Naive thymus-derived CD4-positive, alpha-beta T cell (primary cell): ENCODE results near the gene MAGI2. TPM values are rescaled to one million over a fixed set of nuclear protein-coding genes. Genes with fewer than 3 reads are reported as not detected.

Source experiments
- ATAC-seq: fragments of 150-1000 bp; cut with Tn5 transposase; 2 replicates; pipeline ENCODE4 v1.10.0; 2021; ENCODE audit warnings: mild to moderate bottlenecking, moderate library complexity
- CTCF ChIA-PET: fragments of 350-600 bp; sonication (Branson Sonifier 250); formaldehyde crosslinking; loops from one replicate; lab custom pipeline; 2021; ENCODE audit warnings: antibody characterized with exemption; lab: Charles Lee
- POLR2A ChIA-PET: fragments of 350-600 bp; sonication (Branson Sonifier 250); formaldehyde crosslinking; loops from one replicate; lab custom pipeline; 2021; ENCODE audit warnings: antibody characterized with exemption, inconsistent platforms; lab: Charles Lee
- DNase-seq, 9 donors: peaks; one replicate each; pipeline versions ENCODE4 v3.0.0 to v3.0.0-alpha.2; 2020 to 2022; ENCODE audit warnings: mixed read lengths in 1 of 9
- H3K27ac ChIP-seq: one replicate; pipeline ENCODE4 v1.7.0; 2013; ENCODE audit warnings: mild to moderate bottlenecking, low read depth, low read length, moderate library complexity
- H3K27me3 ChIP-seq, 2 donors: one replicate each; pipeline ENCODE4 v1.7.0; 2013; ENCODE audit warnings: low read length in 2 of 2, mild to moderate bottlenecking in 2 of 2, moderate library complexity in 2 of 2; ENCODE audit not compliant: control insufficient read depth in 2 of 2, insufficient read depth in 2 of 2
- H3K36me3 ChIP-seq, 3 experiments: 1 replicate in 2 of 3; 2 replicates in 1 of 3; pipeline ENCODE4 v1.7.0; 2013; ENCODE audit warnings: low read length in 3 of 3, mild to moderate bottlenecking in 3 of 3, moderate library complexity in 1 of 3; ENCODE audit not compliant: insufficient read depth in 3 of 3, control insufficient read depth in 2 of 3
- H3K4me1 ChIP-seq, 2 donors: one replicate each; pipeline ENCODE4 v1.7.0; 2013; ENCODE audit warnings: low read length in 2 of 2, mild to moderate bottlenecking in 2 of 2, moderate library complexity in 1 of 2; ENCODE audit not compliant: control insufficient read depth in 2 of 2, insufficient read depth in 2 of 2
- H3K4me3 ChIP-seq: 2 replicates; pipeline ENCODE4 v1.7.0; 2013; ENCODE audit warnings: mild to moderate bottlenecking, low read length
- H3K9me3 ChIP-seq, 3 experiments: 1 replicate in 2 of 3; 2 replicates in 1 of 3; pipeline ENCODE4 v1.7.0; 2013; ENCODE audit warnings: low read length in 3 of 3; ENCODE audit not compliant: control insufficient read depth in 2 of 3
- H3K27ac Mint-ChIP-seq, 9 donors: one replicate each; pipeline ENCODE4 v1.8.0; 2020 to 2022; ENCODE audit warnings: mixed read lengths in 9 of 9, mild to moderate bottlenecking in 8 of 9, moderate library complexity in 5 of 9, inconsistent platforms in 2 of 9
- H3K27me3 Mint-ChIP-seq, 5 donors: one replicate each; pipeline ENCODE4 v1.8.0; 2021 to 2022; ENCODE audit warnings: mixed read lengths in 5 of 5, mild to moderate bottlenecking in 1 of 5
- H3K36me3 Mint-ChIP-seq, 5 donors: one replicate each; pipeline ENCODE4 v1.8.0; 2020 to 2022; ENCODE audit warnings: mixed read lengths in 5 of 5, mild to moderate bottlenecking in 3 of 5, inconsistent platforms in 1 of 5
- H3K4me1 Mint-ChIP-seq, 7 donors: one replicate each; pipeline ENCODE4 v1.8.0; 2020 to 2022; ENCODE audit warnings: mixed read lengths in 7 of 7, mild to moderate bottlenecking in 3 of 7, inconsistent platforms in 1 of 7
- H3K4me3 Mint-ChIP-seq, 10 donors: one replicate each; pipeline ENCODE4 v1.8.0; 2020 to 2022; ENCODE audit warnings: mild to moderate bottlenecking in 10 of 10, mixed read lengths in 10 of 10, moderate library complexity in 6 of 10, inconsistent platforms in 2 of 10
- H3K9me3 Mint-ChIP-seq, 11 donors: one replicate each; pipeline ENCODE4 v1.8.0; 2020 to 2022; ENCODE audit warnings: mixed read lengths in 11 of 11, mild to moderate bottlenecking in 4 of 11, inconsistent platforms in 1 of 11, moderate library complexity in 1 of 11
- intact Hi-C, 2 donors: fragments of 100-400 bp; cut with micrococcal nuclease; formaldehyde crosslinking; loops; one replicate each; pipeline ENCODE4 v1.15.1; 2023
- polyA plus RNA-seq, 2 donors: library from polyadenylated mRNA; unstranded; fragments of 300-500 nt; fragmentation: Illumina TruSeq; gene quantifications; one replicate each; pipeline ENCODE4 v1.2.3, GENCODE V29; 2021
- total RNA-seq, 6 experiments: library from RNA in 5 of 6; stranded (reverse) in 5 of 6; gene quantifications; 1 replicate in 5 of 6; 2 replicates in 1 of 6; pipeline ENCODE4 v1.2.3 and lab custom pipeline; 2021 to 2026

The MAGI2 gene
- total and polyA plus RNA-seq, 7 experiments from 2014 or later: 0.05 to 0.67 (median 0.15) TPM; not detected in 3

DNA sequence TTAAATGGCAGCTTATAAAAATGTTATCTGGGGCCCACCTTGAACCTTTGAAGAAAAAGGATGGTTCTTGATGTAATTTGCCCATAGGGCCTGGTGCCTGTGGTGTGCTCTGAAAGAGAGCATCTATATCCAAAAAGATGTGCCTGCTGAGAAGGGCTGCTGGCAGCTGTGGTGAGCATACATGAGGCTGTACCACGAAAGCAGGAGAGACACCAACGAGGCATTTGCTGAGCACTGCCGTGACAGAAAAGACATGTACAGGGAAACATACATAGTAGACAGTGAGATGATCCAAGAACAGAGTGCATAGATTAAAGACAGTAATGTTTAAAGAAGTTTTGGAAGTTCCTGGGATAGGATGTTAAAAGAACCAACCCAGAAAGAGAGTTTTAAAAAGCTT lies 990.4 kb downstream of the MAGI2 start:
- Histone ChIP-seq H3K27me3 (no peaks in the 10 kb centered on the region), H3K4me3 (no peak overlapping the region), H3K4me1 (no peaks in the 10 kb centered on the region), H3K27ac (no peak overlapping the region), H3K9me3 (no peaks in the 10 kb centered on the region), H3K36me3 (no peaks in the 10 kb centered on the region)
- DNase-seq (no peak), ATAC-seq (no peak)
- H3K36me3 Mint-ChIP-seq: no peaks in the 10 kb centered on the region
- POLR2A ChIA-PET: no interaction called here
- H3K27ac Mint-ChIP-seq: no peak overlapping the region
- no peaks in the 10 kb centered on the region for H3K4me1 Mint-ChIP-seq
- intact Hi-C loops: no loop called here
- peaks cover 0 to 2% (median 0%) of the 10 kb centered on the region in 11 donors for H3K9me3 Mint-ChIP-seq
- CTCF ChIA-PET: no interaction called here
- H3K4me3 Mint-ChIP-seq: no peak overlapping the region
- H3K27me3 Mint-ChIP-seq: no peaks in the 10 kb centered on the region

DNA sequence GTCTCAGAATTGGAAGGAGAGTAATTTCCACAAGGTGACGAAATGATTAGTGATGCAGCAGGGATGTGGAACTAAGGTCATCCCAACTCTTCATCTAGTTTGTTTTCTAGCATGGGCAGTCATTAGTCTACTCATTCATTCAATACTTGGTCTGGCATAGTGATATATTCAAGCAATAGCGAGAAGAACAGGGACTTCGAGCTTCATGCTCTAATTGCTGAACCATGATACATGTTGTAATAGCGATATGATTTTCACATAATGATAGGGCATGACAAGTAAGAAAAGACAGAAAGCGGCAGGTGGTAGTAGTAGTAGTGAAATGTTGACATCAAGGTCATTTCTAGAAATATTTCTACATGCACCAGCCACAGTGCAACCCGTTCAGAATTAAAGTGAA lies 1002.8 kb downstream of the MAGI2 start:
- no peak overlapping the region for H3K4me3 ChIP-seq
- Mint-ChIP-seq H3K27ac (no peak overlapping the region), H3K36me3 (no peaks in the 10 kb centered on the region), H3K4me3 (no peak overlapping the region), H3K4me1 (no peaks in the 10 kb centered on the region), H3K27me3 (no peaks in the 10 kb centered on the region), H3K9me3 (peaks cover 0 to 15% (median 0%) of the 10 kb centered on the region in 11 donors)
- H3K4me1 ChIP-seq: no peaks in the 10 kb centered on the region
- intact Hi-C loops: no loop called here
- POLR2A ChIA-PET: no interaction called here
- H3K27ac ChIP-seq: no peak overlapping the region
- no peaks in the 10 kb centered on the region for H3K9me3 ChIP-seq
- no peaks in the 10 kb centered on the region for H3K36me3 ChIP-seq
- ATAC-seq (no peak), DNase-seq (no peak)
- CTCF ChIA-PET: no interaction called here
- no peaks in the 10 kb centered on the region for H3K27me3 ChIP-seq

DNA sequence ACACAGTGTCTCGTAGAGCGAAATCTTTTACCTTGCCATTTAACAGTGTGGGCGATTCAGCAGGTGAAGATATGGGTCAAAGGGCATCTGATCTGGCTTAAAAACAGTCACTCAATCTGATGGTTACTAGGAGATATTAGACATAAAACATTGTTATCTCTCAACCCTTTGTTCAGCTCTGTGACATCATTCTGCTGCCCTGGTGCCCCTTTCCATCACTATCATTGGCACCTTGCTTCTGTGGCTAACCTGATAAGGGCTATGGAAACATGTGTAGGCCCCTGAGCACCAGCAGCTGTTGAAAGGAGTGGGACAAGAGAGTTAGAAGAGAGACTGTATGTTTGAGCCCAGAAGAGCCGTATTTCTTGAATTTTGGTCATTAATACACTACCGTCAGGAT lies 1004.6 kb downstream of the MAGI2 start:
- peaks cover 0 to 12% (median 0%) of the 10 kb centered on the region in 11 donors for H3K9me3 Mint-ChIP-seq
- DNase-seq: no peak
- no peaks in the 10 kb centered on the region for H3K9me3 ChIP-seq
- POLR2A ChIA-PET: no interaction called here
- no peak overlapping the region for H3K4me3 ChIP-seq
- H3K27me3 ChIP-seq: no peaks in the 10 kb centered on the region
- no peak overlapping the region for H3K27ac ChIP-seq
- no peaks in the 10 kb centered on the region for H3K36me3 ChIP-seq
- H3K4me1 Mint-ChIP-seq: no peaks in the 10 kb centered on the region
- intact Hi-C loops: no loop called here
- no peaks in the 10 kb centered on the region for H3K4me1 ChIP-seq
- H3K27me3 Mint-ChIP-seq: no peaks in the 10 kb centered on the region
- no peak overlapping the region for H3K4me3 Mint-ChIP-seq
- CTCF ChIA-PET: no interaction called here
- ATAC-seq: no peak
- H3K27ac Mint-ChIP-seq: no peak overlapping the region
- no peaks in the 10 kb centered on the region for H3K36me3 Mint-ChIP-seq

DNA sequence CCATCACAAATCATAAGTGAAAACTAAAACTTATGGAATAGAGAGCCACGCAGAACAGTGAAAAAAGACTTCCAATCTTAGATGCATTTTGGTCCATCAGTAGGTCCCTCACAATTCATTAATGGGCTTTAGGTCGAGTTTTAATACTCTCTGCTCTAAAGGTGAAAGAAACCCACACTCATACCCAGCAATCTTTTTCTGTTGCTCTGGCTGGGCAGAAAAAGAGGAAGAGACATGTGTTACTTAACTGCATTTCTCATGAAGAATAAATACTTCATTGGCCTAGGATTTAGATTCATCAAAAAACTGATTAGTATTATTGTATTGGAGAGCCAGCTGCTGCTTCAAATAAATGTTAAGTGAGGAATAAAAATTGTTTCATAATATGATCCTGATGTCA lies 1009.2 kb downstream of the MAGI2 start:
- H3K4me3 ChIP-seq: no peak overlapping the region
- ChIA-PET POLR2A (no interaction called here), CTCF (no interaction called here)
- no peaks in the 10 kb centered on the region for H3K27me3 Mint-ChIP-seq
- no peaks in the 10 kb centered on the region for H3K9me3 ChIP-seq
- H3K27me3 ChIP-seq: no peaks in the 10 kb centered on the region
- H3K9me3 Mint-ChIP-seq: peaks cover 0 to 4% (median 0%) of the 10 kb centered on the region in 11 donors
- ATAC-seq (no peak), DNase-seq (no peak)
- H3K4me3 Mint-ChIP-seq: no peak overlapping the region
- H3K36me3 Mint-ChIP-seq: no peaks in the 10 kb centered on the region
- no peak overlapping the region for H3K27ac Mint-ChIP-seq
- intact Hi-C loops: no loop called here
- H3K4me1 Mint-ChIP-seq: no peaks in the 10 kb centered on the region
- no peaks in the 10 kb centered on the region for H3K4me1 ChIP-seq
- no peak overlapping the region for H3K27ac ChIP-seq
- no peaks in the 10 kb centered on the region for H3K36me3 ChIP-seq

DNA sequence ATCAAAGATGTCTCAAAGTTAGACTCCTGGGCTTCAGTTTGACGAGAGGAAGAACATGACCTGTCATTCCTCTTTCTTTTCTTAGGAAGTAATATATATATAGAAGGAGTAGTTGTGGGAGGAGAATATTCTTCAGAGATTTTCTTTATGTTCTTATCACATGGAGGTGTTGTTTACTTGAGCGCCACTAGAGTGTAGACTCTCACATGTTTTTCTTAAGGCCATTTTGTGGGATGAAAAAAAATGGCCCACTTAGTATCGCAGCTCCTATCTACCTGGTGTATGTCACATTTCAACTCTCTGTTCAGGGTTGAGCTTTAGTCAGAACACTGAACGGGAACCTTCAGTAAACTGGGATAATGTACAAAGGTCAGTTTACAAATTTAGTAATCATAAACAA lies 1009.7 kb downstream of the MAGI2 start:
- H3K4me3 Mint-ChIP-seq: no peak overlapping the region
- Histone ChIP-seq H3K4me3 (no peak overlapping the region), H3K27ac (no peak overlapping the region), H3K9me3 (no peaks in the 10 kb centered on the region), H3K36me3 (no peaks in the 10 kb centered on the region), H3K4me1 (no peaks in the 10 kb centered on the region), H3K27me3 (no peaks in the 10 kb centered on the region)
- DNase-seq: no peak
- intact Hi-C loops: no loop called here
- H3K27ac Mint-ChIP-seq: no peak overlapping the region
- H3K4me1 Mint-ChIP-seq: no peaks in the 10 kb centered on the region
- ChIA-PET CTCF (no interaction called here), POLR2A (no interaction called here)
- H3K27me3 Mint-ChIP-seq: no peaks in the 10 kb centered on the region
- H3K9me3 Mint-ChIP-seq: peaks cover 0 to 7% (median 0%) of the 10 kb centered on the region in 11 donors
- H3K36me3 Mint-ChIP-seq: no peaks in the 10 kb centered on the region
- no peak for ATAC-seq

GRCh38 chr7:78441737-78442136 lies 1011.7 kb downstream of the MAGI2 start:
- Mint-ChIP-seq H3K27me3 (peaks cover 0 to under 1% (median 0%) of the 10 kb centered on the region in 5 donors), H3K4me3 (no peak overlapping the region), H3K27ac (no peak overlapping the region), H3K9me3 (peaks cover 0 to 4% (median 0%) of the 10 kb centered on the region in 11 donors), H3K36me3 (no peaks in the 10 kb centered on the region), H3K4me1 (no peaks in the 10 kb centered on the region)
- Histone ChIP-seq H3K9me3 (no peaks in the 10 kb centered on the region), H3K4me1 (no peaks in the 10 kb centered on the region), H3K27me3 (no peaks in the 10 kb centered on the region), H3K36me3 (no peaks in the 10 kb centered on the region), H3K4me3 (no peak overlapping the region), H3K27ac (no peak overlapping the region)
- ChIA-PET CTCF (no interaction called here), POLR2A (no interaction called here)
- intact Hi-C loops: no loop called here
- DNase-seq (no peak), ATAC-seq (no peak)

DNA sequence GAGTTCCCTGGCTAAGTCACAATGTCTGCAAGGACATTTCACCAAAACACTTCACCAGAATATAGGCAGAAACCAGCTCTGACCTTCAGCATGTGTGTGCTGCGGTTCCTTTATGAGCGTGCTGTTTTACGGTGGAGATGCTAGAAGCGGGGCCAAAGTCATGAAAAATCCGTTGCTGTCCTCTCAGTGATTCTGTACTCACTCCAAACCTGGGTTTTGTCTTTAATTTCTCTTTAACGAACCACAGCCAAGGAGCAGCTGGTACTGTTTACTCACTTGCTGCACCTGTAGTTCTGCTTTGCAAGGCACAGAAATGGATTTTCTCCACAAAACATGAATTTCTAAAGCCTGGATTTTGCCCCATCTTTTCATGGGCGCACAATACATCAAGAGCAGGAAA lies 1015.0 kb downstream of the MAGI2 start:
- intact Hi-C loops: loop anchor here in 1 of 2 donors (10.0 kb wide), 1 partner anchor 414 kb away; no protein-coding TSS in a partner anchor
- Mint-ChIP-seq H3K36me3 (no peaks in the 10 kb centered on the region), H3K4me3 (no peak overlapping the region)

More for the DNA sequence above, 1015.0 kb downstream of the MAGI2 start:
- peaks cover 0 to 4% (median 0%) of the 10 kb centered on the region in 11 donors for H3K9me3 Mint-ChIP-seq
- POLR2A ChIA-PET: no interaction called here
- no peaks in the 10 kb centered on the region for H3K9me3 ChIP-seq
- DNase-seq (no peak), ATAC-seq (no peak)
- H3K27ac Mint-ChIP-seq: no peak overlapping the region
- no peak overlapping the region for H3K4me3 ChIP-seq
- no peaks in the 10 kb centered on the region for H3K4me1 ChIP-seq
- CTCF ChIA-PET: no interaction called here
- H3K27me3 ChIP-seq: no peaks in the 10 kb centered on the region
- no peak overlapping the region for H3K27ac ChIP-seq
- H3K4me1 Mint-ChIP-seq: no peaks in the 10 kb centered on the region
- H3K36me3 ChIP-seq: no peaks in the 10 kb centered on the region
- H3K27me3 Mint-ChIP-seq: peaks cover 0 to 6% (median 0%) of the 10 kb centered on the region in 5 donors
